Gastrocnemius medialis (tissue), 4 donors: ENCODE results near the gene MEIS1.

Experiments used
- CTCF ChIP-seq, 5 experiments: fragments of 450-650 bp in 3 of 5; fragments of 200-600 bp in 2 of 5; sonication (generic) in 2 of 5; IDR thresholded peaks in 4 of 5; conservative IDR thresholded peaks in 1 of 5; 1 replicate in 4 of 5; 2 replicates in 1 of 5; pipeline ENCODE4 v1.5.1; 2016 to 2019; ENCODE audit warnings: antibody characterized with exemption in 5 of 5, mild to moderate bottlenecking in 3 of 5, moderate library complexity in 3 of 5
- POLR2A ChIP-seq, 2 donors: fragments of 450-650 bp; IDR thresholded peaks; one replicate each; pipeline ENCODE4 v1.6.1; 2017; ENCODE audit warnings: antibody characterized with exemption in 2 of 2, mild to moderate bottlenecking in 2 of 2, moderate library complexity in 2 of 2

- TF ChIP-seq POLR2A (IDR thresholded peaks at IDR 0.05) (no peak), CTCF (IDR thresholded peaks at IDR 0.05 in 4 of 5, conservative IDR thresholded peaks at IDR 0.05 in 1 of 5) (no peak)
Observed at GRCh38 chr2:66495788-66496640, 61.1 kb downstream of the MEIS1 start.
